ENCODE measurements around the gene DIAPH1.

Gene DIAPH1

GRCh38 chr5:141524604-141525597, 93.9 kb downstream of the DIAPH1 start:
- Histone ChIP-seq H3K4me1 (peaks cover 91 to 100% (median 99%) of the 10 kb centered on the region in 10 experiments), H3K27ac (peak overlapping the region in 10 of 11 experiments; percentile 26 to 100 (median 99); a peak in 19 of 22 replicates), H3K4me3 (peak overlapping the region in 2 of 10 experiments; percentile 7 to 21; a peak in 2 of 20 replicates), H3K9ac (peak overlapping the region in 10 of 11 experiments; percentile 2 to 79 (median 61); a peak in 18 of 22 replicates), H3K9me3 (replicated peaks in 1 of 11) (no peaks in the 10 kb centered on the region), H3K36me3 (peaks cover 54 to 100% (median 93%) of the 10 kb centered on the region in 11 experiments), H4K20me1 (peaks cover 0 to 8% (median 0%) of the 10 kb centered on the region in 11 experiments; a peak in 2 of 22 replicates), H3K4me2 (peak overlapping the region; percentile 39 to 97 (median 68)), H3K27me3 (no peaks in the 10 kb centered on the region)
- no peak for TF ChIP-seq Cebpa-rat (IDR thresholded peaks at IDR 0.05)

DNA sequence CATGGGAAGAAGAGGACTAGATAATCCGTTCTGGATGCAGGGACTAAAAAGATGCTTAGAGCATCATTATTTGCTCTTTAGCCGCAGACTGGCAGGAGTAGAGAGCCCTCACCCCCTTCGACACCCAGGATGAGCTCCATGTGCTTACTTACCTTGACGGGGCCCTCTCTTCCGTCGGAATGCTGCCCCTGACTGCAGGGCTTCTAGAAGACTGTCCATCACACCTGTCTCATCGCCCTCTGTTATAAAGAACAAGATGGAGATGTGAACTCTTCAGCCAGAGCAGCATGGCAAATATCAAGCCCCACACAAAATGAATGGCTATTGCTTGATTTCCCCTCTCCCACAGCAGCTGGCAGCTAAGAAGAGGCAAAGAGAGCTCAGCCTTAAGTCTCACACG, 94.8 kb downstream of the DIAPH1 start:
- Histone ChIP-seq H3K4me1 (peaks cover 91 to 100% (median 99%) of the 10 kb centered on the region in 10 experiments), H3K4me3 (peak overlapping the region in 3 of 10 experiments; percentile 7 to 21 (median 8); a peak in 4 of 20 replicates), H3K27ac (peak overlapping the region in 9 of 11 experiments; percentile 33 to 100 (median 99); a peak in 18 of 22 replicates), H3K36me3 (peaks cover 49 to 100% (median 93%) of the 10 kb centered on the region in 11 experiments), H3K27me3 (no peaks in the 10 kb centered on the region), H3K4me2 (peak overlapping the region; percentile 39 to 97 (median 68)), H4K20me1 (peaks cover 0 to 4% (median 0%) of the 10 kb centered on the region in 11 experiments; a peak in 1 of 22 replicates), H3K9me3 (replicated peaks in 1 of 11) (no peaks in the 10 kb centered on the region), H3K9ac (peak overlapping the region in 9 of 11 experiments; percentile 46 to 79 (median 63); a peak in 17 of 22 replicates)
- no peak for TF ChIP-seq Cebpa-rat (IDR thresholded peaks at IDR 0.05)

GRCh38 chr5:141522301-141522700, 96.5 kb downstream of the DIAPH1 start:
- peak overlapping the region in 10 of 11 experiments; percentile 85 to 100 (median 99); a peak in 21 of 22 replicates for H3K27ac ChIP-seq

GRCh38 chr5:141521244-141521781, 97.5 kb downstream of the DIAPH1 start:
- H3K9ac ChIP-seq: peak overlapping the region; percentile 49 to 79 (median 74); a peak in 19 of 22 replicates
- peak overlapping the region; percentile 71 to 100 (median 99) for H3K27ac ChIP-seq

More at GRCh38 chr5:141522301-141522700, 96.5 kb downstream of the DIAPH1 start:
- peaks cover 40 to 100% (median 93%) of the 10 kb centered on the region in 11 experiments for H3K36me3 ChIP-seq
- no peaks in the 10 kb centered on the region for H3K9me3 ChIP-seq (replicated peaks in 1 of 11)
- TF ChIP-seq Cebpa-rat (IDR thresholded peaks at IDR 0.05): no peak
- peaks cover 91 to 100% (median 100%) of the 10 kb centered on the region in 10 experiments for H3K4me1 ChIP-seq
- H3K27me3 ChIP-seq: no peaks in the 10 kb centered on the region
- H3K9ac ChIP-seq: peak overlapping the region in 10 of 11 experiments; percentile 20 to 79 (median 74); a peak in 19 of 22 replicates
- peak overlapping the region in 3 of 10 experiments; percentile 0 to 24 (median 17); a peak in 4 of 20 replicates for H3K4me3 ChIP-seq
- H4K20me1 ChIP-seq: peaks cover 0 to 4% (median 0%) of the 10 kb centered on the region in 11 experiments; a peak in 1 of 22 replicates
- peak overlapping the region; percentile 47 to 98 (median 87) for H3K4me2 ChIP-seq

GRCh38 chr5:141519605-141520565, 98.9 kb downstream of the DIAPH1 start:
- no peaks in the 10 kb centered on the region for H3K27me3 ChIP-seq
- peak overlapping the region; percentile 71 to 100 (median 99) for H3K27ac ChIP-seq
- no peak for TF ChIP-seq Cebpa-rat (IDR thresholded peaks at IDR 0.05)
- H3K9ac ChIP-seq: peak overlapping the region in 9 of 11 experiments; percentile 63 to 79 (median 75); a peak in 17 of 22 replicates
- peaks cover 91 to 100% (median 100%) of the 10 kb centered on the region in 10 experiments for H3K4me1 ChIP-seq
- no peaks in the 10 kb centered on the region for H3K9me3 ChIP-seq (replicated peaks in 1 of 11)
- peak overlapping the region in 5 of 10 experiments; percentile 8 to 50 (median 26); a peak in 7 of 20 replicates for H3K4me3 ChIP-seq
- peak overlapping the region in 10 of 11 experiments; percentile 62 to 98 (median 90); a peak in 20 of 22 replicates for H3K4me2 ChIP-seq
- peaks cover 29 to 100% (median 94%) of the 10 kb centered on the region in 11 experiments; a peak in 21 of 22 replicates for H3K36me3 ChIP-seq
- H4K20me1 ChIP-seq: peaks cover 0 to under 1% (median 0%) of the 10 kb centered on the region in 11 experiments; a peak in 1 of 22 replicates

More at GRCh38 chr5:141521244-141521781, 97.5 kb downstream of the DIAPH1 start:
- Histone ChIP-seq H4K20me1 (peaks cover 0 to 4% (median 0%) of the 10 kb centered on the region in 11 experiments; a peak in 1 of 22 replicates), H3K4me3 (peak overlapping the region in 4 of 10 experiments; percentile 19 to 52 (median 24); a peak in 4 of 20 replicates), H3K4me1 (peaks cover 91 to 100% (median 100%) of the 10 kb centered on the region in 10 experiments), H3K27me3 (no peaks in the 10 kb centered on the region), H3K36me3 (peaks cover 36 to 100% (median 93%) of the 10 kb centered on the region in 11 experiments), H3K4me2 (peak overlapping the region; percentile 47 to 98 (median 87)), H3K9me3 (replicated peaks in 1 of 11) (no peaks in the 10 kb centered on the region)
- TF ChIP-seq Cebpa-rat (IDR thresholded peaks at IDR 0.05): peak in 8 of 11 experiments; percentile 15 to 86 (median 66); a peak in 11 of 22 replicates

GRCh38 chr5:141518618-141519015, 100.2 kb downstream of the DIAPH1 start:
- TF ChIP-seq Cebpa-rat (IDR thresholded peaks at IDR 0.05): no peak
- Histone ChIP-seq H3K9me3 (replicated peaks in 1 of 11) (no peaks in the 10 kb centered on the region), H3K4me1 (peaks cover 91 to 100% (median 99%) of the 10 kb centered on the region in 10 experiments), H3K27me3 (no peaks in the 10 kb centered on the region), H3K27ac (peak overlapping the region in 10 of 11 experiments; percentile 85 to 100 (median 99); a peak in 19 of 22 replicates), H3K4me2 (peak overlapping the region in 8 of 11 experiments; percentile 75 to 98 (median 94); a peak in 16 of 22 replicates), H3K9ac (peak overlapping the region in 3 of 11 experiments; percentile 7 to 78 (median 75); a peak in 4 of 22 replicates), H3K36me3 (peaks cover 23 to 94% (median 87%) of the 10 kb centered on the region in 11 experiments; a peak in 21 of 22 replicates), H4K20me1 (no peaks in the 10 kb centered on the region), H3K4me3 (no peak overlapping the region)
